Activated T-cell treated with anti-CD3 and anti-CD28 coated beads for 48 hours (primary cell): ENCODE results near the gene CCNYL1.
"Not testable (repeated sequence)": the region's sequence is repeated elsewhere in the genome, so short reads cannot be mapped to it uniquely, and the experiment has no call there.

Experiments
- DNase-seq: peaks from one replicate; pipeline ENCODE4 v3.0.0-alpha.2; 2020; ENCODE audit warnings: low read depth

Gene CCNYL1

DNA sequence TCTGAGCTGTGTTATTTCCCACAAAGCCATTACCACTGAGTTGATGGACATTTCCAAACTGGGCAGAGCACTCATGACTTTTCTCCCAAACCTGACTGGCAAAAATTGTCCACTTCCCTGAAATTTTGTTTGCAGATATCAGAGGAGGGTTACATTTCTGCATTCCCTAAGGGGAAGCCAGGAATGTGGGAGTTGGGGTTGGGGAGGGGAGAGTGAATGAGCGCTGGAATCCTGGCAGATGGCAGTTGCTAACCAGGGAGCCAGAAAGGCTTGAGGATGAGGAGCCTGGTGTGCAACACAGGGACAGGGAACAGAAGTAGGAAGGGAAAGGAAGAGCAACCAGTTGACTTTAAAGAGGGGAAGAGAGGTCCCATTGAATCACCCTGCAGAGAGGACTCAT is 14.0 kb upstream of the CCNYL1 start:
- no peak for DNase-seq

DNA sequence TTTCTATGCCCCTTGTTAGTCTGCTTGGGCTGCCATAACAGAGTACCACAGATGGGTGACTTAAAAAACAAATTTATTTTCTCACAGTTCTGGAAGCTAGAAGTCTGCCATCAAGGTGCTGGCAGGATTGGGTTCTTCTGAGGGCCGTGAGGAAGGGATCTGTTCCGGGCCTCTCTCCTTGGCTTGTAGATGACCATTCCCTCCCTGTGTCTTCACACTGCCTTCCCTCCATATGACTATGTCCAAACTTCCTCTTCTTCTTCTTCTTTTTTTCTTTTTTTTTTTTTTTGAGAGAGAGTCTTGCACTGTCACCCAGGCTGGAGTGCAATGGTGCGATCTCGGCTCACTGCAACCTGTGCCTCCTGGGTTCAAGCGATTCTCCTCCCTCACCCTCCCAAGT is 13.1 kb upstream of the CCNYL1 start:
- no peak for DNase-seq

DNA sequence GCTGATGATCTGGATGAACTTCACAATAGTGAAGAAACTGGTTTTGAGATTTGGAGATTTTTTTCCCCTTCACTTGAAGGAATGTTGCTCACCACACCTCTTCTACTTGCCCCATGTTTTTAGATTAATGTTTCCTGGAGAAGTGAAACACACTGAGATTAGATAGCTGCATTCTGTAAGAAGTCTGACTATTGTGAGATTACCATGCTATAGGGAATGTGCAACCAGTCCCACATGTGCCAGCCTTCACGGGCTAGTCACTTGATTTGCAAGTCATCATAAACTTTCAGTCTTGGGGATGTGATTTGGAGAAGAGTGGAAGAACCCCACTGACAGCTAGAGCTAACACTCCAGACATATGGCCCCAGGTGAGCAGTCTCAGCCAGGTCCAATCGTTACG is 7.4 kb upstream of the CCNYL1 start:
- no peak for DNase-seq

DNA sequence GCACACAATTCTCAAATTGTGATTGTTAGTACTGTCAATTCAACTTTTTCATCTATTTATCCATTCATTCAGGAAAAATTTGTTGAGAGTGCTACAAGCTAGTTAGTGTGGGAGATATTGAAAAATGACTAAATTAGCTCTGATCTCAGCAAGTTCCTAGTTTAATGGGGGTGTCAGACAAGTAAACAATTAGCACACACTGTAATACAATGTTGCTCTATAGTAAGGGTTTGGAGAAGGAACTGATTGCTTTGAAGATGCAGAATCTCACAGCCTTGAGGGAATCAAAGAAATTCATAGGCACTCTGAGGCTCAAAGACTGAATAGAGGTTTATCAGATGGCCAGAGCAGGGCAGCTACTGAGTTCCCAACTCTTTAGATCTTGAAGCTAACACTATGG is 6.8 kb upstream of the CCNYL1 start:
- no peak for DNase-seq

DNA sequence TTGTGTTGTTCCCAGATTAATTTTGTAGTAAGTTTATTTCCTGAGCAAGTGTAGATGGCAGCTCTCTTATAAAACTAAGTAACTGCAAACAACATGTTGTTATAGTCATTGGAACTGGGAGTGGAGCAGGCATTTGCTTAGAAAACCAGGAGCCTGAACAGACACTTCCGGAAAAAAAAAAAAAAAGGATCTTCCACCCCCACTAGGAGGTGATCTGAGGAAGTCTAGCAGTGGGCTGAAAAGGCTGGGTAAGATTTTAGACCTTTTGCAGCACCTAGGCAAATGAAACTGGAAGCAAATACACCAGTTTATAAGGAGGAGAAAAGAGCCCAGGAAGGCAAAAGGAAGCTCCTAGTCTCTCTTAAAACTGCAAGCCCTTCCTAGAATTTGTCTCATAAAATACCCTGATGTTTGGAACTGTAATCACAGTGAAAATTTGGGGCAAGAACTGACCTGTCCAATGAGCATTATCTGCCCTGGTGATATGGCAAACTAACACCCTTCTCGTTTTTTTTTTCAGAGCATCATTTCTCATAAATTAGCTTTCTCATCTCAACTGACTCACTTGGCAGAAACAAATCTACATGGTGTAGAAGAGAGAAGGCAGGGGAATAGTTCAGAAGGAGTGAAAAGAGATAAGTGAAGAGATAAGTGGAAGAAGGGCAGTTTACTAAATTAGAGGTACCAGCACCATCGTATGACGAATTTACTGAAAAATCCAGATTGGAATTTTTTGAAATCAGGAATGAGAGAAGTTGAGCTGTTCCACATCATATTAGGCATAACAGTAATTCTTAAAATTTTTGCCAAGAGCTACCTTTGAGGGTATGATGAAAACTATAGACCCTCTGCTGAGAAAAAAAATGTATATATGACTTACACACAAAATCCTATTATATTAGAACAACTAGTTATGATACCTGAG is 4.2 kb upstream of the CCNYL1 start:
- no peak for DNase-seq

DNA sequence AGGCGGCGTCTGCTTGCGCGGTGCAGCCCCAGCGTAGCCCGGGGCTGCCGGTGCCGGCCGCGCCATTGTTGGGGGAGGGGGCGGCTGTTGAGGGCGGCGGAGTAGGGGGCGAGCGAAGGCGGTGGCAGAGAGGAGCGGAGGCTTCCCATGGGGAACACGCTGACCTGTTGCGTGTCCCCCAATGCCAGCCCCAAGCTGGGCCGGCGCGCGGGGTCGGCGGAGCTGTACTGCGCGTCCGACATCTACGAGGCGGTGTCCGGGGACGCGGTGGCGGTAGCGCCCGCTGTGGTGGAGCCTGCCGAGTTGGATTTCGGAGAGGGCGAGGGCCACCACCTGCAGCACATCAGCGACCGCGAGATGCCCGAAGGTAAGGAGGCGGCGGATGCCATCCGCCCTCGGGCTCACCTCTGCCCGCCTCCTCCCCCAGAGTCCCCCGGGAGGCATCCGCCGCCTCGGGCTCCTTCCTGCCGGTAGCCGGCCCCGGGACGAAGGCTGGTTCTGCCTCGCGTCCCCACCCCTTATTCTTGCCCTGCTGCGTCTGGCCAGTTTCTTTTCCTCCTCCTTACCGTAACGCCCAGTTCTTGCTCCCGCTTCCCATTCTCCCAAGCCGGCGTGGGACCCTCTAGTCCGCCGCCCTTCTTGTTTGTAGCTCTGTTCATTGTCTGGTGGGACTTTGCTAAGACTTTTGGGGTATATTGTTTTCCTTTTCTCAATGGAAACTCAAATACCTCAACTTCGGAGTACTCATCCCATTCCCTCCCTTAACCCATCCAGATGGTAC is 500 bp downstream of the CCNYL1 start:
- DNase-seq: peak; percentile 31

DNA sequence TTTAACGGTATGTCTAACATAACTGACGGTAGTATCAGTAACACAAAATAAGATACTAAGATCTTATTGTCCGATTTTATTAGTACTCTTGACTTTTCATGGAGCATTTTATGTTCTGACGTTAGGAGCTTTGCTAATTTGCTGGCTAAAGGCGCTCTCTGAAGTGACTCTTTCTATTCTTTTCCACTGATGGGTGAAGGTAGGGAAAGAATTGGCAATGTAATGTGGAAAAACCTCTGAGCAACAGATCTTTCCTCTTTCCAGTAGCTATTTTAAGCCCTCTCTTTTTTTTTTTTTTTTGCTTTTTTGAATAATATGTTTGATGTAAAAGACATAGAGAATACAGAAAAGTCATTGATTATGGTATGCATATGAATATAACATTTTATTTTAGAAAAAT is 4.6 kb downstream of the CCNYL1 start:
- DNase-seq: no peak

DNA sequence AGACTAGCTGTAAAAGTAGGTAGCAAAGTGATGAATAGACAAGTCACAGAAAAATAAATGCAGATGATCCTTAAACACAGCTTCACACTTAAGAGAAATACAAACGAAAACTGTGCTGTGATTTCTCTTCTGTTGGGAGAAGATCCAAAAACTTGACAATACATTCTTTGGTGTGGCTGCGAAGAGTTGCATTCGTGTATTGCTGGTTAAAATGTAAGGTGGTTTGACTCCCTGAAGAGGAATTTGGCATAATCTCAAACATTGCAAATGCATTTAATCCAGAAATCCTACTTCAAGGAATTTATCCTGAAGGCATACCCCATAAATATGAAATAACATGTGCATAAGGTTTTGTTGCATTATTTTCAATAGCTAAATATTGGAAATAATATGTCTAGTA is 7.1 kb downstream of the CCNYL1 start:
- DNase-seq: no peak

DNA sequence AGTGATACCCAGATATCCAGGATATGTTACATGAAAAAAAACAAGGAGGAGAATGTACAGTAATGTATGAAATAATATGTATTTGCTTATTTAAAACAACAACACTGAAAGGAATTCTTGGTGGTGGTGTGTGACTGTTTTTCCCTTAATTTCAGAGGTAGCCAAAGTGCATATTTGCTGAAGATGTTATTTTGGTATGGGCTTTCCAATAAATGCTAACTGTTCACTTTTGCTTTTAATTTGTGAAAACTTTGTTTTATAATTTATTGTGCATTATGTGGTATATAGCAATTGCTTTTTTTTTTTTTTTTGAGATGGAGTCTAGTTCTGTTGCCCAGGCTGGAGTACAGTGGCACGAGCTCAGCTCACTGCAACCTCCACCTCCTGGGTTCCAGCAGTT is 7.6 kb downstream of the CCNYL1 start:
- DNase-seq: no peak

DNA sequence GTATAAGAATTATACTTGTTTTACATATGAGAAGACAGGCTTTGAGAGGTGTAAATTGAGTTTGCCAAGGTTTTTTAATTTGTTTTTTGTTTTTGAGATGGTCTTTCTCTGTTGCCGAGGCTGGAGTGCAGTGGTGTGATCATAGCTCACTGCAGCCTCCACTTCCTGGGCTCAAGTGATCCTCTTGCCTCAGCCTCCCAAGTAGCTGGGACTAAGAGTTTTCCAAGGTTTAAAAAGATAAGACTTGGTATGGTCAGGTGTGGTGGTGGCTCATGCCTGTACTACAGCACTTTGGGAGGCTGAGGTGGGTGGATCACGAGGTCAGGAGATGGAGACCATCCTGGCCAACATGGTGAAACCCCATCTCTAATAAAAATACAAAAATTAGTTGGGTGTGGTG is 8.2 kb downstream of the CCNYL1 start:
- not testable (repeated sequence) for DNase-seq

DNA sequence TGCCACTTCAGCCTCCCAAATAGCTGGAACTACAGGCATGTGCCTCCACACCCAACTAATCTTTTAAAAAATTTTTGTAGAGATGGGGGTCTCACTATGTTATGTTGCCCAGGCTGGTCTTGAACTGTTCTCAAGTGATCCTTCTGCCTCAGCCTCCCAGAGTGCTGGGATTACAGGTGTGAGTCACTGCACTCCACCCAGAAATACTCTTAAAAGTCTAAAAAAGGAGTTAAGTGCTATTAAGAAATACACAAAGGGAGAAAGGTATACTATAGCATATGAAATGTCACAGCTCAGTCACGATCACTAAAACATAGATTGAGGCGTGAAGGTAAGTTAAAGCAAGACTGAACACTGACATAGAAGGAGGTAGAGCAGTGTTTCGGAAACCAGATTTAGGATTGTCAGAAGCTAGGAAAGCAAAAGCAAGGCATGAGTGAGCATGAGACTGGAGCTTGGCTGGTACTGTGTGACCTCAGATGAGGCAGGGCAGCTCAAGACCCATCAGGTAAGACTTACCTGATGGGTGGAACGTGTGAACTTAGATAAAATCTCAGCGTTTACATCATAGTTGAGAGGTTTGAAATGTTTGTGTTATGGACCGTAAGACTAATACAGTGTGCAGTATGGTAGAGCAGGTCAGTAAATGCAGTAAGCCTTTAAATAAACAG is 9.2 kb downstream of the CCNYL1 start:
- DNase-seq: no peak

DNA sequence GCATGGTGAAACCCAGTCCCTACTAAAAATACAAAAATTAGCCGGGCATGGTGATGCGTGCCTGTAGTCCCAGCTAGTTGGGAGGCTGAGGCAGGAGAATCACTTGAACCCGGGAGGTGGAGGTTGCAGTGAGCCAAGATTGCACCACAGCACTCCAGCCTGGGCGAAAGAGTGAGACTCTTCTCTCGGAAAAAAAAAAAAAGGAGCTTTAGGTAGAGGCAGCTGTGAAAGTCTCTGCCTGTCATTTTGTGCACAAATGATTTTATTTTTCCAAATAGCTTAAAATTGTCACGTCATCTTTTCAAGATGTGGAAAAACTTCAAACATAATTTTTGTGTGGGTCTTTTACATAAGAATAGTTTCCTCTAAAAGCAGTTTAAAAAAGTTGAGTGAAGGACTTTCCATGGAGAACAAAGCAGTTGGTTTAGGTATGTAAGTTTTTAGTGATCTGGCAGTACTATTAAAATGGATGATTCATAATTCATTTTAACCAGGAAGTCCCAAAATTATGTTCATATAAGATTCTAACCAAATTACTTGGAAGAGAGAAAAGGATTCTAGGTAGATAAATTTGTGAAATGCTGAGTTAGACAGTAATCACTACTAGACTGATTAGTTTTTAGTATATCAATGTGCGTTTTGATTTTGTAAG is 11.5 kb downstream of the CCNYL1 start:
- DNase-seq: no peak

DNA sequence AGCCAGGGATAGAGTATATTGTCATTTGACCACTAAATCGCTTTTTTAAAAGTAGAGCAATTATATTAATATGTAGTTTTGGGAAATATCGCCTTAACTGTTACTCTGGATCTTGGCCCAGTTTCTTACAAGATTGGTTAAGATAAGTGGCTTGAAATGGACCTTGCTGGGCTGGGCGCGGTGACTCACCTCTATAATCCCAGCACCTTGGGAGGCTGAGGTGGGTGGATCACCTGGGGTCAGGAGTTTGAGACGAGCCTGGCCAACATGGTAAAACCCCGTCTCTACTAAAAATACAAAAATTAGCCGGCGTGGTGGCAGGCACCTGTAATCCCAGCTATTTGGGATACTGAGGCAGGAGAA is 12.0 kb downstream of the CCNYL1 start:
- not testable (repeated sequence) for DNase-seq

DNA sequence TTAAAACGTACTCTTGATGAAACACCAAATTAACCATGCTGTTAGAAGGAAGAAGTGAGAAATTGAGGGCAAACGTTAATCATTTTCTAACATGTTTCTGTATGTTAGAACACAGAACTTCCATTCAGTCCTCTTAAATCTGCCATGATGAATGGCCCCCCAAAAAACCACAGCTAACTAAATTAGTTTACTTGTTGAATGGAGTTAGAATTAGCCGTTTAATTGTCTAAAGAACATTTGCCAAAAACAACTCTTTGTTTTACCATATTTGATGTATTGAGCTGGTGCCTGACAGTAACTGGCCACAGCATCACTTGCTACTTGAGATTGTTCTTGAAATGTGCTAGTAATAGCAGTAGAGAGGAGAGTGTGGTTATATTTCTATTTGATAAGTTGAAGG is 12.7 kb downstream of the CCNYL1 start:
- DNase-seq: no peak

DNA sequence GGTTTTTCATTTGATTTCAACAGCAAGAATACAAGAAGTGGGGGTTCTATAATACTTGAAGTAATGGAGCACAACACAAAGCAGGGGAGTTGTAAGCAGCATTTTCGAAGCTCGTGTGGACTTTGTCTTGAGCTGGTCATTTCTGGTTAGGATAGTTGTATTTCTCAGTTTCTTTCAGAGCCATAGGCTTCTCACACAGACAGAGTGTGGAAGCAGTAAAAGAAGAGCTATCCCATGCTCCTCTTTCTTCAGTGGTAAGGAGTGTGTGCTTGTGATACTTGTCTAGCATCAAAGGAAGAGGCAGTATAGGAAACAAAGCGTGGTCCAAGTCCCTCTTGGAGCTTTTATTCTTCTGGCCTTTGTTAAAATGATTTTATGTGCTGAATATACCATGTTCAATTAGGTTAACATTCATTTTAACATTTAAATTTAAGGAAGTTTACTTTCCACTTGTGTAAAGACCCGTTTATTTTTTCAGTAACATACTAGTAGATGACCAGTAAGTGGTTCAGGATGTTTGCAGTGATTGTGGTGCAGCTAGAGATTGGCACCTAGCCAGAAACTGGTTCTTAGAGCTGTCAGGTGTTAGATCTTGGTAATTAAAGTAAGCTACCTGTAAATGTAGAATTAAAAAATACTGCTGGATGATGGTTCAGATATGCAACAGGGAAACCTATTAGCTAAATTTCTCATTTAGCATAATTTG is 14.6 kb downstream of the CCNYL1 start:
- DNase-seq: no peak

DNA sequence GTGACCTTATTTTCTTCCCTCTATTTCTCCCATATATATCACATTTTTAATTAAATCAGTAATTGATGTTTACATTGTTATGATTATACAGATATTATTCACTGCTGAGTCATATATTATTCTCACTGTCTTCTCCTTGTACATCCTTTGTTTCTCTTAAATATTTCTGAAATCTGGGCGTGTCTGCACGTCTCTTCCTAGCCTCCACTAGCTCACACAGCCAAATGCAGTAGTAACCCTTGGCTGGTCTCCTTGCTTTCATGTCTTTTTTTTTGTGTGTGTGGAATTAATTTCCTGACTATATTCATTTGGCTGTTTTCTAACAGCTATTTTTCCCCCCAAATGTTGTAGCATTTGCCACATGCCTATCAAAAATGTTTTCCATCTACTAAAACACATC is 15.8 kb downstream of the CCNYL1 start:
- DNase-seq: no peak

DNA sequence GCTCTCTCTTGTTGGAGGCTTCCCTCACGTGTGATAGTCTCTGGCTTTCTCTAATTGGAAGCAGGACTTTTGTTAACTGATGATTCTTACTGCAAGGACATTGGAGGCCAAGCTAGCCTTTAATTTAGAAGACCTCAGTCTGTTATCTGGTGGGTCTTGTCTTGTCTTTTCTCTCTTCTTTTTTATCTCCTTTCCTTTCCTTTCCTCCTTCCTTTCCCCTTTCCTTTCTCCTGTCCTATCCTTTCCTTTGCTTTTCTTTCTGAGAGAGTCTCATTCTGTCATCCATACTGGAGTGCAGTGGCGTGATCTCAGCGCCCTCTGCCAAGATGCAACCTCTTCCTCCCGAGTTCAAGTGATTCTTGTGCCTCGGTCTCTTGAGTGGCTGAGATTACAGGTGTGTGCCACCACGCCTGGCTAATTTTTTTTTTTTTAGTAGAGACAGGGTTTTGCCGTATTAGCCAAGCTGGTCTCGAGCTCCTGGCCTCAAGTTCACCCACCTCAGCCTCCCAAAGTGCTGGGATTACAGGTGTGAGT is 18.1 kb downstream of the CCNYL1 start:
- no peak for DNase-seq

DNA sequence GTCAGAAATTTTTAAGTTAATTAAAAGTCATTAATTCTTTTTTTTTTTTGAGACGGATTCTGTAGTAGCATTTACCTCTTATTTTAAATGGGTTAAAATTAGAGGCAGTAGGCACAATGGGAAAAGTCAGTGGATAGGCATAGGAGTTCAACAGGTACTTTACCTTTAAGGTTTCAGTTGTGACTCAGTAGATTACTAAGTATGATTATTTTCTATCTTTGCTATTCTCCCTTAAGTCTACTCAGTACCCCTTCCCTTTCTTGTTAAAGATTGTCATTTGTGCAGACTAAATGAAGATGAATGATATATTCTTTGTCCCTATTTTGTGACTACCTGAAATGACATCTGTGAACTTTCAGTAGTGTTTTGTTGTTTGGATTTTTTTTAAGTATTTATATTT is 19.7 kb downstream of the CCNYL1 start:
- no peak for DNase-seq

DNA sequence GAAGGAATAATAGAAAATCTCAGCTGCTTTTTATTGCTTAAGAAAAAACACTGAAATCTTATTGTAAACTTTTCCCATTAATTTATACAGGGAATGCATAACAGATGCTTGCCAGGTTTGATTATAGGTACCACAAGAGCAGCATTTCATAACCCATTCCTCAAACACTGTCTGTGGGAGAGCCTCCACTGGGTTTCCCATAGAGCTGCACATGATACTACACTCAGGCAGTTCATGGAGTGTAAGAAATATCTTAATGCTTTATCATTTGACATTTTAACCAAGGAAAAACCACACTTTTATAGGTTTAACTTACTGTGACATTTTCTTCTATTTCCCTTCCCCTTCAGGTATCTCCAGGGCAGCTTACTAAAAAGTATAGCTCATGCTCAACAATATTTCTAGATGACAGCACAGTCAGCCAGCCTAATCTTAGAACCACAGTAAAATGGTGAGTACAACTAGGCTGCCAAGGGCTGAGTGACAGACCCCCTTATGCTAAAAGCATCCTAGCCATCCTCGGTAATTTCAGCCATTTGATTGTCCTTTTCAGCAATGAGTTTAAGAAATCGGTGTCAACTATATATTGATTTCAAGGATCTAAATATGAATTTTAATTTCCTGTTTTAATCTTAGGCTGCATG is 22.3 kb downstream of the CCNYL1 start:
- no peak for DNase-seq

DNA sequence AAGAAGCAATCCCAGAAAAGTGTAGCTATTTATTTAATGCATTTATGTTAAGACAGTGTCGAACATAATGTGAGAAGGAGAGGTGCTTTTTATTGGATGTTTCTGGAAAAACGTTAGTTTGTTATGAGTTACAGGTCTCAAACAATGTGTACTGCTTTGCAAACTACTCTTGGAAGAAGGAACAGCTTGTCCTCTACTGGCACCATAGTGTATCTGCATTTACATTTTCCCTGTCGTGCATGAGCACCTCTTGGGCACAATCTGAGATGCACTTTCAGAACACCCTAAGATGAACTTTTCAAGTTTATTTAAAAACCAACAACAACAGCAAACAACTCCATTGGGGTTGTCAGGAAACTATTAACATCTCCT is 22.8 kb downstream of the CCNYL1 start:
- DNase-seq: no peak
